Testis (tissue), 2 donors: ENCODE measurements around the gene PSEN1.

Source experiments
- CTCF ChIP-seq, 3 experiments: fragments of 450-650 bp in 2 of 3; fragments of 200-600 bp in 1 of 3; sonication (generic) in 1 of 3; IDR thresholded peaks; one replicate each; pipeline ENCODE4 v1.5.1; 2016 to 2019; ENCODE audit warnings: antibody characterized with exemption in 3 of 3, mild to moderate bottlenecking in 2 of 3, moderate library complexity in 1 of 3
- POLR2A ChIP-seq: fragments of 450-650 bp; IDR thresholded peaks from one replicate; pipeline ENCODE4 v1.6.1; 2017; ENCODE audit warnings: antibody characterized with exemption, mild to moderate bottlenecking, moderate library complexity

- TF ChIP-seq CTCF (IDR thresholded peaks at IDR 0.05) (no peak), POLR2A (no peak)
These were observed 2.5 kb upstream of the PSEN1 start for GRCh38 chr14:73133795-73134194.
